GM18517 (cell line): ENCODE data around the gene NBEAL1.
A peak's percentile ranks its signal among the peaks of the same experiment; 100 is the strongest.
"Not testable (repeated sequence)": the region's sequence is repeated elsewhere in the genome, so short reads cannot be mapped to it uniquely, and the experiment has no call there.

Experiments used
- ATAC-seq: cut with Tn5 transposase; IDR thresholded peaks from one replicate; pipeline ENCODE4 v1.9.1; 2021; ENCODE audit warnings: mild to moderate bottlenecking, moderate library complexity; ENCODE audit not compliant: unreplicated experiment

Gene NBEAL1

GRCh38 chr2:203014456-203015199, at the start of gene NBEAL1:
Gene NBEAL1, plus strand, starts transcription at chr2:203014875. Its CDS starts 1,510 bp downstream, at chr2:203016385.
- peak; percentile 96 for ATAC-seq

- ATAC-seq = peak; percentile 75
These were observed 48.7 kb upstream of the NBEAL1 start for GRCh38 chr2:202965810-202966460.

GRCh38 chr2:202969404-202969803, 45.3 kb upstream of the NBEAL1 start:
- ATAC-seq = not testable (repeated sequence)

GRCh38 chr2:202976809-202977208, 37.9 kb upstream of the NBEAL1 start:
- no peak for ATAC-seq

GRCh38 chr2:202982779-202983491, 31.7 kb upstream of the NBEAL1 start:
- ATAC-seq = no peak

- no peak for ATAC-seq
These were observed 24.9 kb upstream of the NBEAL1 start for GRCh38 chr2:202989749-202990148.

- ATAC-seq = no peak
These were observed 24.2 kb upstream of the NBEAL1 start for GRCh38 chr2:202990501-202990900.

- ATAC-seq = not testable (repeated sequence)
These were observed 17.6 kb upstream of the NBEAL1 start for GRCh38 chr2:202997113-202997512.

GRCh38 chr2:203002054-203002821, 12.4 kb upstream of the NBEAL1 start:
- ATAC-seq = no peak

- no peak for ATAC-seq
These were observed 11.0 kb upstream of the NBEAL1 start for GRCh38 chr2:203003716-203004115.

- no peak for ATAC-seq
These were observed 2.0 kb downstream of the NBEAL1 start for GRCh38 chr2:203016716-203017115.

GRCh38 chr2:203018181-203018580, 3.5 kb downstream of the NBEAL1 start:
- no peak for ATAC-seq

GRCh38 chr2:203019142-203019541, 4.5 kb downstream of the NBEAL1 start:
- no peak for ATAC-seq

- ATAC-seq = no peak
These were observed 7.3 kb downstream of the NBEAL1 start for GRCh38 chr2:203021991-203022390.

- ATAC-seq = no peak
These were observed 8.1 kb downstream of the NBEAL1 start for GRCh38 chr2:203022751-203023150.

- ATAC-seq = no peak
These were observed 10.9 kb downstream of the NBEAL1 start for GRCh38 chr2:203025592-203025991.

GRCh38 chr2:203030545-203030944, 15.9 kb downstream of the NBEAL1 start:
- no peak for ATAC-seq

- ATAC-seq = no peak
These were observed 16.3 kb downstream of the NBEAL1 start for GRCh38 chr2:203030991-203031390.

GRCh38 chr2:203033395-203033794, 18.7 kb downstream of the NBEAL1 start:
- ATAC-seq = no peak

- ATAC-seq = no peak
These were observed 21.3 kb downstream of the NBEAL1 start for GRCh38 chr2:203035879-203036470.

- ATAC-seq = no peak
These were observed 22.4 kb downstream of the NBEAL1 start for GRCh38 chr2:203037026-203037425.
